Measurements from ENCODE around the gene SLC12A8. TPM values are rescaled to one million over a fixed set of nuclear protein-coding genes. Genes with fewer than 3 reads are reported as not detected.

Gene SLC12A8
- total RNA-seq, 1 experiment from 2014 or later: 30.7 TPM

GRCh38 chr3:125219261-125219701, 6.7 kb upstream of the SLC12A8 start:
- CTCF ChIA-PET: no interaction called here
- no peaks in the 10 kb centered on the region for H3K9me2 ChIP-seq (ENCODE audit: insufficient read depth)
- H3K36me3 ChIP-seq (ENCODE audit: low read depth): no peaks in the 10 kb centered on the region
- no TSS peak for BruUV-seq (replicated peaks)
- no peaks in the 10 kb centered on the region for H3K79me2 ChIP-seq (ENCODE audit: low read depth)
- TF ChIP-seq EZH2 (IDR thresholded peaks at IDR 0.05; ENCODE audit: low read depth): no peak
- TF ChIP-seq, protein P1, sequence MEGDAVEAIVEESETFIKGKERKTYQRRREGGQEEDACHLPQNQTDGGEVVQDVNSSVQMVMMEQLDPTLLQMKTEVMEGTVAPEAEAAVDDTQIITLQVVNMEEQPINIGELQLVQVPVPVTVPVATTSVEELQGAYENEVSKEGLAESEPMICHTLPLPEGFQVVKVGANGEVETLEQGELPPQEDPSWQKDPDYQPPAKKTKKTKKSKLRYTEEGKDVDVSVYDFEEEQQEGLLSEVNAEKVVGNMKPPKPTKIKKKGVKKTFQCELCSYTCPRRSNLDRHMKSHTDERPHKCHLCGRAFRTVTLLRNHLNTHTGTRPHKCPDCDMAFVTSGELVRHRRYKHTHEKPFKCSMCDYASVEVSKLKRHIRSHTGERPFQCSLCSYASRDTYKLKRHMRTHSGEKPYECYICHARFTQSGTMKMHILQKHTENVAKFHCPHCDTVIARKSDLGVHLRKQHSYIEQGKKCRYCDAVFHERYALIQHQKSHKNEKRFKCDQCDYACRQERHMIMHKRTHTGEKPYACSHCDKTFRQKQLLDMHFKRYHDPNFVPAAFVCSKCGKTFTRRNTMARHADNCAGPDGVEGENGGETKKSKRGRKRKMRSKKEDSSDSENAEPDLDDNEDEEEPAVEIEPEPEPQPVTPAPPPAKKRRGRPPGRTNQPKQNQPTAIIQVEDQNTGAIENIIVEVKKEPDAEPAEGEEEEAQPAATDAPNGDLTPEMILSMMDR (conservative IDR thresholded peaks at IDR 0.05): no peak
- H3K4me3 ChIP-seq: no peak overlapping the region
- H3F3A ChIP-seq (ENCODE audit: insufficient read depth, low read depth): no peaks in the 10 kb centered on the region
- POLR2A ChIA-PET (ENCODE audit: unreplicated experiment): no interaction called here
- intact Hi-C loops (cut with micrococcal nuclease; ENCODE audit: unreplicated experiment): no loop called here
- H3K4me2 ChIP-seq: no peak overlapping the region
- H3K9me3 ChIP-seq (ENCODE audit: insufficient read depth, low read depth): no peaks in the 10 kb centered on the region
- H3K27me3 ChIP-seq (ENCODE audit: insufficient read depth, low read depth): no peaks in the 10 kb centered on the region
- no peak overlapping the region for H2AFZ ChIP-seq
- no peaks in the 10 kb centered on the region for H4K20me1 ChIP-seq (ENCODE audit: insufficient read depth)
- DNase-seq: no peak
- H3K4me1 ChIP-seq (replicated peaks; ENCODE audit: insufficient read depth): no peaks in the 10 kb centered on the region
- H3K27ac ChIP-seq: no peak overlapping the region

DNA sequence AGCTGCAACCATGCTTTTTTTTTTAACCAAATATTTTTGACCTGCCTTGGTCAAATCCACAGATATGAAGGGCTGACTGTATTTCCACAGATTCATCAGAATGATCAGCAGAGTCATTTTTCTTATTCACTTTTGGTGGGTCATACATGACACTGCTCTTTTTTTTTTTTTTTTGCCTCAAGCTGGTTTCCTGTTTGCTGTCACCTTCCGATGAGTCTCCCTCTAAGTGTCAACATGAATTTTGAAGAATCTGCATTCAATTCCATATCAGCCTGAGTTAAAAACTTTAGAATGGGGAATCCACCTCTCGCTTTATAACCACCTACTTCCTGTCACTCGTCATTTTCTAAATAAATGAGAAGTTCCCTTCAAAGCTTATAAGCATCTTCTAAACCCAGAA, 2.2 kb upstream of the SLC12A8 start:
- DNase-seq: no peak
- H3K4me2 ChIP-seq: no peak overlapping the region
- no peak overlapping the region for H2AFZ ChIP-seq
- ChIA-PET POLR2A (ENCODE audit: unreplicated experiment) (interaction anchor here (0.6 to 0.7 kb wide), 2 partner anchors 18 to 82 kb away, joined by 3 to 17 read pairs; no protein-coding TSS in a partner anchor), CTCF (interaction anchor here (0.6 to 0.7 kb wide), 3 partner anchors 72 to 1029 kb away, joined by 3 to 10 read pairs (median 4); no protein-coding TSS in a partner anchor)
- no peaks in the 10 kb centered on the region for H3K9me2 ChIP-seq (ENCODE audit: insufficient read depth)
- no peaks in the 10 kb centered on the region for H4K20me1 ChIP-seq (ENCODE audit: insufficient read depth)
- 0 out of 2 replicates have a peak, but pooled peaks cover 11% of the 10 kb centered on the region for H3K4me1 ChIP-seq (replicated peaks; ENCODE audit: insufficient read depth)
- no peaks in the 10 kb centered on the region for H3K9me3 ChIP-seq (ENCODE audit: insufficient read depth, low read depth)
- H3K79me2 ChIP-seq (ENCODE audit: low read depth): peaks cover 6% of the 10 kb centered on the region; the same call in 1 of the 2 replicates
- H3K27me3 ChIP-seq (ENCODE audit: insufficient read depth, low read depth): no peaks in the 10 kb centered on the region
- no peak overlapping the region for H3K4me3 ChIP-seq
- BruUV-seq (replicated peaks): no TSS peak
- H3K27ac ChIP-seq: no peak overlapping the region
- H3F3A ChIP-seq (ENCODE audit: insufficient read depth, low read depth): no peaks in the 10 kb centered on the region
- TF ChIP-seq, protein P1 (conservative IDR thresholded peaks at IDR 0.05): no peak
- no peak for TF ChIP-seq EZH2 (IDR thresholded peaks at IDR 0.05; ENCODE audit: low read depth)
- no peaks in the 10 kb centered on the region for H3K36me3 ChIP-seq (ENCODE audit: low read depth)
- intact Hi-C loops (cut with micrococcal nuclease; ENCODE audit: unreplicated experiment): loop anchor here (5.0 kb wide), 4 partner anchors 72 to 223 kb away; no protein-coding TSS in a partner anchor

- intact Hi-C loops (cut with micrococcal nuclease; ENCODE audit: unreplicated experiment): loop anchor here (5.0 kb wide), 4 partner anchors 72 to 223 kb away; no protein-coding TSS in a partner anchor
- no peaks in the 10 kb centered on the region for H3K9me3 ChIP-seq (ENCODE audit: insufficient read depth, low read depth)
- no peak overlapping the region for H3K4me2 ChIP-seq
- no peaks in the 10 kb centered on the region for H3K36me3 ChIP-seq (ENCODE audit: low read depth)
- H3K27me3 ChIP-seq (ENCODE audit: insufficient read depth, low read depth): no peaks in the 10 kb centered on the region
- H3K4me1 ChIP-seq (replicated peaks; ENCODE audit: insufficient read depth): 0 out of 2 replicates have a peak, but pooled peaks cover 12% of the 10 kb centered on the region
- no peak overlapping the region for H3K4me3 ChIP-seq
- H3F3A ChIP-seq (ENCODE audit: insufficient read depth, low read depth): no peaks in the 10 kb centered on the region
- H2AFZ ChIP-seq: no peak overlapping the region
- DNase-seq: no peak
- POLR2A ChIA-PET (ENCODE audit: unreplicated experiment): interaction anchor here (0.6 to 0.7 kb wide), 2 partner anchors 18 to 60 kb away, joined by 3 read pairs; no protein-coding TSS in a partner anchor
- H3K9me2 ChIP-seq (ENCODE audit: insufficient read depth): no peaks in the 10 kb centered on the region
- H3K27ac ChIP-seq: no peak overlapping the region
- TF ChIP-seq, protein P1 (conservative IDR thresholded peaks at IDR 0.05): no peak
- no peak for TF ChIP-seq EZH2 (IDR thresholded peaks at IDR 0.05; ENCODE audit: low read depth)
- peaks cover 6% of the 10 kb centered on the region; the same call in 1 of the 2 replicates for H3K79me2 ChIP-seq (ENCODE audit: low read depth)
- no TSS peak for BruUV-seq (replicated peaks)
- CTCF ChIA-PET: interaction anchor here (0.6 kb wide), 1 partner anchor 596 kb away, joined by 7 read pairs; no protein-coding TSS in a partner anchor
- no peaks in the 10 kb centered on the region for H4K20me1 ChIP-seq (ENCODE audit: insufficient read depth)
Measured at GRCh38 chr3:125213946-125214542, 1.5 kb upstream of the SLC12A8 start.

All from PC-9 (cell line).